NT2/D1 (cell line): Measurements from ENCODE around the gene CRACR2A.

Experiments used
- DNase-seq: peaks from one replicate; pipeline ENCODE4 v3.0.0-alpha.2; 2011; ENCODE audit warnings: low read depth, low spot score
- H3K27me3 ChIP-seq: 2 replicates; pipeline ENCODE4 v1.6.0; 2011; ENCODE audit warnings: mild to moderate bottlenecking; ENCODE audit not compliant: insufficient read length, insufficient read depth
- H3K36me3 ChIP-seq: 2 replicates; pipeline ENCODE4 v1.6.1; 2011; ENCODE audit warnings: mild to moderate bottlenecking, low read length, mixed read lengths; ENCODE audit not compliant: insufficient read depth, insufficient read length
- H3K4me1 ChIP-seq: 2 replicates; pipeline ENCODE4 v1.5.1; 2011; ENCODE audit not compliant: insufficient read depth, insufficient read length
- H3K4me3 ChIP-seq: 2 replicates; pipeline ENCODE4 v1.5.1; 2011; ENCODE audit warnings: low read depth; ENCODE audit not compliant: insufficient read length
- H3K9ac ChIP-seq: 2 replicates; pipeline ENCODE4 v1.6.0; 2011; ENCODE audit warnings: low read depth; ENCODE audit not compliant: insufficient read length
- H3K9me3 ChIP-seq: 2 replicates; pipeline ENCODE4 v1.5.1; 2011; ENCODE audit warnings: mild to moderate bottlenecking, low read length; ENCODE audit not compliant: insufficient read depth
- SUZ12 ChIP-seq: IDR thresholded peaks from 2 replicates; pipeline ENCODE4 v1.6.1; 2011; ENCODE audit not compliant: insufficient read length, insufficient read depth; ENCODE audit errors: extremely low read depth
- YY1 ChIP-seq: IDR thresholded peaks from 2 replicates; pipeline ENCODE4 v1.6.1; 2011; ENCODE audit not compliant: insufficient read length, insufficient read depth
- ZNF274 ChIP-seq: IDR thresholded peaks from 2 replicates; pipeline ENCODE4 v1.6.1; 2011; ENCODE audit warnings: mild to moderate bottlenecking, low read depth, low read length

Gene CRACR2A

DNA sequence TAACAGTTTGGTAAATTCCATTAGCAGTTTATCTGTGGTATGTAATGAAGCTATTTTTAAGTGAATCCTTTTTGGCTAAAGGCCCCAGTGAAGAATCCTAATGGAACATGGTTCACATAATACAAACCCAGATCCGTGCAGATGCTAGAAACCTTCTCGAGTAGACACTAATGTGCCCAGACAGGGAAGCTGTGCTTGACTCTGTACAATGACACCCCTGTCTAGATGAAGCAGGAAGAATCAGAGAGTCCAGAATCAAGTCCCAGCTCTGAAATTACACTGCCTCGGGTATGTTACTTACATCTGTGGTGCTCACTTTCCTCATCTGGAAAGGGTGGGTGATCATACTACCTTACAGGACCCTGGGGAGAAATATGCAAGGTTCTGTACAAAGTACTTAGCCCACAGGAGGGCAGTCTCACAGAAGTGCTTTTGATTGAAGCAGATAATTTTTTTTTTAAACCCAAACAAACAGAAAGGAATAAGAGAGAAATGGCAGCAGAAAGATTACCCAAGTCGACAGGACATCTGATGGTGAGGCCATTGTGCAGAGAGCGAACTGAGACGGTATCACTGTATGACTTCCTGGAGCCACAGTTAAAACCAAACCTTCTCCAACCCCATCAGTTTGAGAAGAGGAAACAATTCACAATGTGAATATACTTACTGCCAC is 8.5 kb downstream of the CRACR2A start:
- no peaks in the 10 kb centered on the region for H3K27me3 ChIP-seq
- DNase-seq: no peak
- H3K9ac ChIP-seq: no peak overlapping the region
- H3K4me1 ChIP-seq: peaks cover 8% of the 10 kb centered on the region
- no peak overlapping the region for H3K4me3 ChIP-seq
- no peaks in the 10 kb centered on the region for H3K36me3 ChIP-seq
- H3K9me3 ChIP-seq: peaks cover 12% of the 10 kb centered on the region; the same call in 1 of the 2 replicates
- TF ChIP-seq YY1 (no peak), ZNF274 (no peak), SUZ12 (no peak)

GRCh38 chr12:3743803-3744202 is 9.1 kb downstream of the CRACR2A start:
- Histone ChIP-seq H3K27me3 (no peaks in the 10 kb centered on the region), H3K9ac (no peak overlapping the region)
- DNase-seq: no peak

DNA sequence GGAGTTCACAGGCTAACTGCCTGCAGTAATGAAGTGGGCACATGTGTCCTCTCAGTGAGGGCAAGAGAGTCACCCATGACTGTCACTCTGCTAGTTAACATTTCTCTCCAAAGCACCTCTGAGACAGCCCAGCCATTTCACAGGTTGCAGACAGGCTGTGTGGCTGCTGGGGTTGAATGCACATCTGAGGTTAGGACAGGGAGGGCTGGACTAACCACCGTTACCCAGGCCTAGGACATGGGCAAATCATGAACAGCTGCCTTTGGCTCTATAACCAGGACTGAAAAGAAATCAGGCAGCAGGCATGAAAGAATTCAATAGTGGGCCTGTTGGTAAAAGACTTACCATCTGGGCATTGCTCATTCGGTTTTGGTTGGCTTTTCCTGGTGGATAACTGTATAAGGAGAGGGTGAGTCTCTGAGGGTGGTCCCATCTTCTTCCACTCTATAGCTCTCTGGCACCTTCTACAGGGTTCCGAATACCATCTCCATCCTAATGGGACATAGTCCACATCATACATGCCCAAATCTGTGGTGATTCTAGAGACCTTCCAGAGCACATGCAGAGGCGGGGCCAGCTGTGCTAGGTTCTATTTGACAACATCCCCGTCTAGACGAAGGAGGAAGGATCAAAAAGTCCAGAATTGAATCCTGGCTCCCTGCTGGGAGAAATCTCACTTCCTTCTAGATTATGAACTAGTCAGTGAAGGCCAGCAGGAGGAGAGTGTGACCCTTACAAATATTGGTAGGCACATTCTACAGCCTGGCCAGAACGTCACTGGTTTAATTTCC is 10.8 kb downstream of the CRACR2A start:
- no peak for DNase-seq
- no peak for TF ChIP-seq YY1
- TF ChIP-seq SUZ12: no peak
- no peak for TF ChIP-seq ZNF274
- Histone ChIP-seq H3K4me3 (no peak overlapping the region), H3K36me3 (no peaks in the 10 kb centered on the region), H3K4me1 (no peaks in the 10 kb centered on the region), H3K27me3 (no peaks in the 10 kb centered on the region), H3K9me3 (peaks cover 12% of the 10 kb centered on the region; the same call in 1 of the 2 replicates), H3K9ac (no peak overlapping the region)

More at GRCh38 chr12:3743803-3744202, 9.1 kb downstream of the CRACR2A start:
- no peak overlapping the region for H3K4me3 ChIP-seq
- H3K4me1 ChIP-seq: peaks cover 8% of the 10 kb centered on the region
- peaks cover 12% of the 10 kb centered on the region; the same call in 1 of the 2 replicates for H3K9me3 ChIP-seq
- TF ChIP-seq YY1 (no peak), SUZ12 (no peak), ZNF274 (no peak)
- no peaks in the 10 kb centered on the region for H3K36me3 ChIP-seq

DNA sequence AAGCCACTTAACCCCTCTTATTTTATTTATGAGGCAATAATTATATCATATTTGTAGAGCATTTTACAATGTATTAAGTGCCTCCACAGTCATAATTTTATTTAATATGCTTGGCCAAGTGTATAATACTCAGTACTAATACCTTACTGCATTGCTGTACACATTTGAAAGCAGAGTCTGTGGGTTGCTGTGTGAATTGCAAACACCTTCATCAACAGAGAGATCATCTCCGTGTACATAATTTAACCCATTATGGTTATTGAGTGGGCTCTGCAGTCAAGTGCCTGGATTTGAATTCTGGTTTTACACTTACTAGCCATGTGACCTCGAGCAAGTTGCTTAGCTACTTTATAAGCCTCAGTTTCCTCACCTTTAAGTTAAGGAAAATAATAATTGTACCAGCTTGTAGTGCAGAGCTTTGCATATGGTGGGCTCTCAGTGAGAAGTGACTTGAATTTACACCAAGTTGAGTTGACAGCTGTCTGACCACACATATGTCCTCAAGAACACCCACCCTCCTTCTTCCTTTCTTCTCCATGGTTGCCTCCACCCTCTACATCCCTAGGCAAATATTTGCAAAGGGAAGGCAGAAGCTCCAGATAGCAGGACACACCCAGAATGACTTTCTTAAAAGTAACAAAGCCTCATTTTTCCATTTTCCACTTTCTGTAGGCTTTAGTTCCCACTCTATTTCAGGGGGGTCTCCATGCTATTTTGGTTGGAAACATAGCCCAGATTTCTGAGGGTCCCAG is 12.3 kb downstream of the CRACR2A start:
- H3K9ac ChIP-seq: no peak overlapping the region
- peaks cover under 1% of the 10 kb centered on the region for H3K4me1 ChIP-seq
- no peaks in the 10 kb centered on the region for H3K9me3 ChIP-seq
- TF ChIP-seq YY1: no peak
- no peak for TF ChIP-seq ZNF274
- no peak overlapping the region for H3K4me3 ChIP-seq
- H3K27me3 ChIP-seq: no peaks in the 10 kb centered on the region
- no peaks in the 10 kb centered on the region for H3K36me3 ChIP-seq
- no peak for DNase-seq

DNA sequence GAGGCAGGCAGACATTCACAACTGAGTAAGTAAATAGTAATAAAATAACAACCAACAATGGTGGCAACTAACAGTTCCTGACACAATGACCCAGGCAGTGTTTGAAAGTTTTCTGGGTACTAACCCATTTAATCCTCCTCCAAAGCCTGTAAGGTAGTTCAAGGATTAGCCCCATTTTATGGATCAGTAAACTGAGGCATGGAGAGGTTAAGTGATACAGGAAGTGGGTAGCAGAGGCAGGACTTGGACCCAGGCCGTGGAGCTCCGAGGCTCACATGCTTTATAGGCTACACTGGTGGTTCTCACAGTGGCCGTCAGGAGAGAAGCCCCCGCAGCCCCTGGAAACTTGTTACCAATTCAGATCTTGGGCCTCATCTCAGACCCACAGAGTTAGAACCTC is 17.5 kb downstream of the CRACR2A start:
- no peak for TF ChIP-seq SUZ12
- no peak for TF ChIP-seq YY1
- no peak for TF ChIP-seq ZNF274
- Histone ChIP-seq H3K4me3 (no peak overlapping the region), H3K9ac (no peak overlapping the region), H3K4me1 (peaks cover 3% of the 10 kb centered on the region), H3K27me3 (no peaks in the 10 kb centered on the region), H3K36me3 (no peaks in the 10 kb centered on the region), H3K9me3 (no peaks in the 10 kb centered on the region)
- DNase-seq: no peak

DNA sequence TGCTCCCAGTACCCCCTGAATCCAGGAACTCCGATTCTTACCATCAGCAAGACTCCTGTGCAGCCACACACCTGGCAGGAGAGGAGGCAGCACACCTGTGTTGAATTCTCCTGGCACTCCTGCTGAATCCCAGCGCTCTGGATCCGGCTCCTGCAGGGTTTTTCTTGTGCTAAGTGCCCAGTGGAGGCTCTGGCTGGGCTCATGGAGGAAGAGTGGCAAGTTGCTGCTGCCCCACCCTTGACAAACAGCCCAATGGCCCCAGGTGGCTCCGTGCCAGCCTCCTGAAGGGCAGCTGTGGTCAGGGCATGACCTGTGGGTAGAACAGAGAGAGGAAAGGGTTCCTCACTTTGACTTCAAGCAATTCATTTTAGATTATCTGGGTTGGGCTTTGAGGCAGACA is 20.0 kb downstream of the CRACR2A start:
- Histone ChIP-seq H3K36me3 (no peaks in the 10 kb centered on the region), H3K9ac (no peak overlapping the region), H3K4me3 (no peak overlapping the region), H3K4me1 (peaks cover 11% of the 10 kb centered on the region), H3K9me3 (no peaks in the 10 kb centered on the region), H3K27me3 (no peaks in the 10 kb centered on the region)
- DNase-seq: no peak
- TF ChIP-seq SUZ12 (no peak), YY1 (no peak), ZNF274 (no peak)

- Histone ChIP-seq H3K36me3 (no peaks in the 10 kb centered on the region), H3K9me3 (no peaks in the 10 kb centered on the region), H3K4me3 (no peak overlapping the region), H3K4me1 (peaks cover 12% of the 10 kb centered on the region), H3K9ac (no peak overlapping the region), H3K27me3 (no peaks in the 10 kb centered on the region)
- DNase-seq: no peak
- no peak for TF ChIP-seq ZNF274
Measured at GRCh38 chr12:3730111-3730510, 22.8 kb downstream of the CRACR2A start.
